H9 (cell line): Measurements from ENCODE around the gene MBD3L4. TPM values are rescaled to one million over a fixed set of nuclear protein-coding genes. Genes with fewer than 3 reads are reported as not detected.

Experiments
- DNase-seq: peaks from one replicate; pipeline ENCODE4 v3.0.0-alpha.2; 2017
- H2AFZ ChIP-seq: one replicate; pipeline ENCODE4 v1.6.1; 2013; ENCODE audit warnings: mild to moderate bottlenecking, low read length, control low read depth, moderate library complexity
- H2AK5ac ChIP-seq: 2 replicates; pipeline ENCODE4 v1.6.1; 2013; ENCODE audit warnings: low read length, control low read depth, mixed read lengths; ENCODE audit not compliant: insufficient read length
- H2BK120ac ChIP-seq: one replicate; pipeline ENCODE4 v1.6.1; 2013; ENCODE audit warnings: low read depth, mild to moderate bottlenecking, low read length, control low read depth, inconsistent platforms; ENCODE audit not compliant: poor library complexity, severe bottlenecking
- H2BK12ac ChIP-seq: 2 replicates; pipeline ENCODE4 v1.6.1; 2013; ENCODE audit warnings: low read length, control low read depth, mixed read lengths, low read depth; ENCODE audit not compliant: insufficient read length
- H2BK15ac ChIP-seq: 2 replicates; pipeline ENCODE4 v1.6.1; 2013; ENCODE audit warnings: low read depth, low read length, control low read depth
- H2BK20ac ChIP-seq: one replicate; pipeline ENCODE4 v1.6.1; 2013; ENCODE audit warnings: low read depth, mild to moderate bottlenecking, low read length, control low read depth, inconsistent platforms; ENCODE audit not compliant: poor library complexity, severe bottlenecking
- H2BK5ac ChIP-seq: 2 replicates; pipeline ENCODE4 v1.6.1; 2013; ENCODE audit warnings: low read length, control low read depth, mixed read lengths; ENCODE audit not compliant: insufficient read length
- H3K14ac ChIP-seq: 2 replicates; pipeline ENCODE4 v1.6.1; 2013; ENCODE audit warnings: low read length, control low read depth; ENCODE audit not compliant: insufficient read depth
- H3K18ac ChIP-seq: 2 replicates; pipeline ENCODE4 v1.6.1; 2013; ENCODE audit warnings: low read depth, mild to moderate bottlenecking, mixed read lengths, low read length, control low read depth; ENCODE audit not compliant: insufficient read length
- H3K23ac ChIP-seq: 2 replicates; pipeline ENCODE4 v1.6.1; 2013; ENCODE audit warnings: low read length, control low read depth, mixed read lengths, low read depth; ENCODE audit not compliant: insufficient read length
- H3K23me2 ChIP-seq: 2 replicates; pipeline ENCODE4 v1.6.1; 2013; ENCODE audit warnings: low read depth, mild to moderate bottlenecking, mixed read lengths, low read length, control low read depth; ENCODE audit not compliant: insufficient read length, poor library complexity, severe bottlenecking
- H3K27ac ChIP-seq: 2 replicates; pipeline ENCODE4 v1.5.1; 2013; ENCODE audit warnings: low read length, control low read depth, mixed read lengths, low read depth; ENCODE audit not compliant: insufficient read length
- H3K27me3 ChIP-seq: 2 replicates; pipeline ENCODE4 v1.6.1; 2013; ENCODE audit warnings: low read length, control low read depth, inconsistent platforms; ENCODE audit not compliant: insufficient read depth
- H3K4ac ChIP-seq: 2 replicates; pipeline ENCODE4 v1.6.1; 2013; ENCODE audit warnings: low read depth, mild to moderate bottlenecking, control low read depth, inconsistent platforms, low read length, moderate library complexity
- H3K4me1 ChIP-seq: 2 replicates; pipeline ENCODE4 v1.6.1; 2013; ENCODE audit warnings: low read length, control low read depth, inconsistent platforms; ENCODE audit not compliant: insufficient read depth
- H3K4me2 ChIP-seq: 2 replicates; pipeline ENCODE4 v1.6.1; 2013; ENCODE audit warnings: low read length, control low read depth, mixed read lengths; ENCODE audit not compliant: insufficient read length, insufficient read depth
- H3K56ac ChIP-seq: 2 replicates; pipeline ENCODE4 v1.6.1; 2013; ENCODE audit warnings: low read depth, mild to moderate bottlenecking, mixed read lengths, low read length, control low read depth; ENCODE audit not compliant: insufficient read length
- H3K79me1 ChIP-seq: 2 replicates; pipeline ENCODE4 v1.6.1; 2013; ENCODE audit warnings: low read depth, mild to moderate bottlenecking, moderate library complexity, low read length, control low read depth, inconsistent platforms; ENCODE audit not compliant: insufficient read depth, poor library complexity, severe bottlenecking
- H3K79me2 ChIP-seq: 2 replicates; pipeline ENCODE4 v1.6.1; 2013; ENCODE audit warnings: low read length, control low read depth, inconsistent platforms; ENCODE audit not compliant: insufficient read depth
- H3K9ac ChIP-seq: 2 replicates; pipeline ENCODE4 v1.6.1; 2013; ENCODE audit warnings: low read length, control low read depth, mixed read lengths; ENCODE audit not compliant: insufficient read length; ENCODE audit errors: extremely low read depth
- H3K9me3 ChIP-seq: one replicate; pipeline ENCODE4 v1.6.1; 2013; ENCODE audit warnings: low read depth, low read length, inconsistent platforms; ENCODE audit not compliant: control insufficient read depth
- H3T11ph ChIP-seq: one replicate; pipeline ENCODE4 v1.6.1; 2013; ENCODE audit warnings: mild to moderate bottlenecking, low read length, control low read depth, inconsistent platforms
- H4K20me1 ChIP-seq: one replicate; pipeline ENCODE4 v1.6.1; 2013; ENCODE audit not compliant: control insufficient read depth, insufficient read length, insufficient read depth
- H4K5ac ChIP-seq: 2 replicates; pipeline ENCODE4 v1.6.1; 2013; ENCODE audit warnings: low read depth, mild to moderate bottlenecking, mixed read lengths, low read length, control low read depth; ENCODE audit not compliant: insufficient read length
- H4K8ac ChIP-seq: replicated peaks from 2 replicates; pipeline ENCODE4 v1.6.1; 2013; ENCODE audit warnings: low read length, control low read depth, mixed read lengths, low read depth; ENCODE audit not compliant: insufficient read length
- H4K91ac ChIP-seq: 2 replicates; pipeline ENCODE4 v1.6.1; 2013; ENCODE audit warnings: low read depth, mild to moderate bottlenecking, moderate library complexity, mixed read lengths, low read length, control low read depth; ENCODE audit not compliant: insufficient read length
- H3K27ac Mint-ChIP-seq, 3 experiments: 2 replicates in 2 of 3; 3 replicates in 1 of 3; pipeline ENCODE4 v1.8.0; 2020 to 2021; ENCODE audit warnings: mixed read lengths in 3 of 3, mild to moderate bottlenecking in 1 of 3, moderate library complexity in 1 of 3
- H3K27me3 Mint-ChIP-seq: 2 replicates; pipeline ENCODE4 v1.8.0; 2021; ENCODE audit warnings: low read depth, mild to moderate bottlenecking, moderate library complexity, mixed read lengths
- H3K36me3 Mint-ChIP-seq, 3 experiments: 2 replicates in 2 of 3; 3 replicates in 1 of 3; pipeline ENCODE4 v1.8.0; 2020 to 2021; ENCODE audit warnings: low read depth in 3 of 3, mixed read lengths in 3 of 3; ENCODE audit not compliant: insufficient read depth in 1 of 3
- H3K4me1 Mint-ChIP-seq, 2 experiments: 2 replicates each; pipeline ENCODE4 v1.8.0; 2020; ENCODE audit warnings: mixed read lengths in 2 of 2
- H3K4me3 Mint-ChIP-seq, 2 experiments: 2 replicates in 1 of 2; 3 replicates in 1 of 2; pipeline ENCODE4 v1.8.0; 2020 to 2021; ENCODE audit warnings: mild to moderate bottlenecking in 2 of 2, mixed read lengths in 2 of 2, moderate library complexity in 1 of 2
- H3K9me3 Mint-ChIP-seq, 2 experiments: 2 replicates in 1 of 2; 3 replicates in 1 of 2; pipeline ENCODE4 v1.8.0; 2020; ENCODE audit warnings: mild to moderate bottlenecking in 2 of 2, mixed read lengths in 2 of 2, moderate library complexity in 1 of 2
- WGBS: extraction: QIAGEN DNeasy Blood & Tissue Kit; methylation state at CpG from one replicate; pipeline ENCODE4 v1.1.7; 2013; ENCODE audit warnings: missing lambda C conversion rate, low lambda C conversion rate, mixed read lengths; ENCODE audit not compliant: insufficient read length; ENCODE audit errors: extremely low coverage; 5-methylcytosine and 5-hydroxymethylcytosine counted together
- total RNA-seq: library from RNA; stranded (reverse); gene quantifications from 2 replicates; pipeline ENCODE4 v1.2.1, GENCODE V29; 2021
- TF ChIP-seq, protein P1 (sequence below): fragments of 200-600 bp; sonication (generic); conservative IDR thresholded peaks from 3 replicates; pipeline ENCODE4 v1.8.0; 2021; ENCODE audit warnings: antibody characterized with exemption, mild to moderate bottlenecking

MBD3L4 gene
- total RNA-seq, 1 experiment from 2014 or later = not detected

- Histone ChIP-seq H2BK20ac (no peak overlapping the region), H3K18ac (no peak overlapping the region), H3K23me2 (no peaks in the 10 kb centered on the region), H4K5ac (no peak overlapping the region), H2AFZ (no peak overlapping the region), H2BK5ac (no peak overlapping the region), H3K27me3 (no peaks in the 10 kb centered on the region), H3K79me1 (no peaks in the 10 kb centered on the region), H2AK5ac (no peak overlapping the region), H3K79me2 (no peaks in the 10 kb centered on the region), H3K27ac (no peak overlapping the region), H3T11ph (no peak overlapping the region), H3K9ac (no peak overlapping the region), H3K4ac (no peak overlapping the region), H2BK12ac (no peak overlapping the region), H4K20me1 (no peaks in the 10 kb centered on the region), H4K91ac (no peak overlapping the region), H2BK15ac (no peak overlapping the region), H3K9me3 (peaks cover 62% of the 10 kb centered on the region), H3K56ac (no peak overlapping the region), H3K4me1 (no peaks in the 10 kb centered on the region), H3K23ac (no peak overlapping the region), H2BK120ac (no peak overlapping the region), H3K14ac (no peak overlapping the region), H4K8ac (no peak overlapping the region), H3K4me2 (no peak overlapping the region)
- TF ChIP-seq, protein P1, sequence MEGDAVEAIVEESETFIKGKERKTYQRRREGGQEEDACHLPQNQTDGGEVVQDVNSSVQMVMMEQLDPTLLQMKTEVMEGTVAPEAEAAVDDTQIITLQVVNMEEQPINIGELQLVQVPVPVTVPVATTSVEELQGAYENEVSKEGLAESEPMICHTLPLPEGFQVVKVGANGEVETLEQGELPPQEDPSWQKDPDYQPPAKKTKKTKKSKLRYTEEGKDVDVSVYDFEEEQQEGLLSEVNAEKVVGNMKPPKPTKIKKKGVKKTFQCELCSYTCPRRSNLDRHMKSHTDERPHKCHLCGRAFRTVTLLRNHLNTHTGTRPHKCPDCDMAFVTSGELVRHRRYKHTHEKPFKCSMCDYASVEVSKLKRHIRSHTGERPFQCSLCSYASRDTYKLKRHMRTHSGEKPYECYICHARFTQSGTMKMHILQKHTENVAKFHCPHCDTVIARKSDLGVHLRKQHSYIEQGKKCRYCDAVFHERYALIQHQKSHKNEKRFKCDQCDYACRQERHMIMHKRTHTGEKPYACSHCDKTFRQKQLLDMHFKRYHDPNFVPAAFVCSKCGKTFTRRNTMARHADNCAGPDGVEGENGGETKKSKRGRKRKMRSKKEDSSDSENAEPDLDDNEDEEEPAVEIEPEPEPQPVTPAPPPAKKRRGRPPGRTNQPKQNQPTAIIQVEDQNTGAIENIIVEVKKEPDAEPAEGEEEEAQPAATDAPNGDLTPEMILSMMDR = no peak
- WGBS = no CpG with 5 or more reads among the region's 2 CpGs
- Mint-ChIP-seq H3K36me3 (peaks cover 95 to 97% (median 96%) of the 10 kb centered on the region in 3 experiments), H3K27me3 (no peaks in the 10 kb centered on the region; the same call in 1 of the 2 replicates), H3K9me3 (peaks cover 65 to 71% of the 10 kb centered on the region in 2 experiments), H3K4me3 (no peak overlapping the region), H3K4me1 (no peaks in the 10 kb centered on the region), H3K27ac (no peak overlapping the region)
- no peak for DNase-seq
Measured at GRCh38 chr19:7078008-7078407, 38.0 kb upstream of the MBD3L4 start.
